NCI-H526 treated with DMSO at 0.1 percent for 48 hours (cell line): ENCODE data around the gene EPB41L5.
A peak's percentile ranks its signal among the peaks of the same experiment; 100 is the strongest.
"Not testable (repeated sequence)": the region's sequence is repeated elsewhere in the genome, so short reads cannot be mapped to it uniquely, and the experiment has no call there.

Experiments used
- DNase-seq: peaks from one replicate; lab custom pipeline; 2025; lab: John Stamatoyannopoulos, UW

EPB41L5 gene

GRCh38 chr2:120141300-120142069 lies 128.6 kb downstream of the EPB41L5 start:
- no peak for DNase-seq

GRCh38 chr2:120142528-120143219 lies 129.8 kb downstream of the EPB41L5 start:
- DNase-seq = no peak

GRCh38 chr2:120148229-120148628 lies 135.4 kb downstream of the EPB41L5 start:
- DNase-seq = no peak

- DNase-seq = no peak
Measured at GRCh38 chr2:120148669-120149068, 135.8 kb downstream of the EPB41L5 start.

DNA sequence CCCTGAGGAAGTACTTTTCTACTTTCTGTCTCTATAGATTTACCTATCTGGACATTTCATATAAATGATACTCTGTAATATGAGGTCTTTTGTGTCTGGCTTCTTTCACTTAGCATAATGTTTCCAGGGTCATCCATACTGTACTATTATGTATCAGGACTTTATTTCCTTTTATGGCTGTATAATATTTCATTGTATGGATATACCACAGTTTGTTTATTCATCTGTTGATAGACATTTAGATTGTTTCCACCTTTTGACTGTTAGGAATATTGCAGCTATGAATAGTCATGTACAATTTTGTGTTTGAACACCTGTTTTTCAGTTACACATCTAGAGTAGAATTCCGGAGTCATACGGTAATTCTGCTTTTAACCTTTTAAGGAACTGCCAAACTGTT lies 136.5 kb downstream of the EPB41L5 start:
- no peak for DNase-seq

- DNase-seq = no peak
Measured at GRCh38 chr2:120150040-120150482, 137.2 kb downstream of the EPB41L5 start.

DNA sequence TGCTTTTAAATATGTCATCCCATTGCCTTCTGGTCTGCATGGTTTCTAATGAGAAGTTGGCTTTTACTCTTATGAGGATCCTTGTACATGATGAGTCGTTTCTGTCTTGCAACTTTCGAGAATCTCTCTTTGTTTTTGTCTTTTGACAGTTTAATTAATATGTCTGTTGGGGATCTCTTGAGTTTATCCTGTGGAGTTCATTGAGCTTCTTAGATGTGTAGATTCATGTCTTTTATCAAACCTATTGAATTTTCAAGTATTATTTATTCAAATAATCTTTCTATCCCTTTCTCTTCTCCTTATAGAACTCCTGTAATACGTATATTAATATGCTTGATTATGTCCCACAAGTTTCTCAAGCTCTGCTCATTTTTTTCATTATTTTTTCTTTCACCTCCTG lies 142.4 kb downstream of the EPB41L5 start:
- no peak for DNase-seq

- not testable (repeated sequence) for DNase-seq
Measured at GRCh38 chr2:120158658-120159057, 145.8 kb downstream of the EPB41L5 start.

DNA sequence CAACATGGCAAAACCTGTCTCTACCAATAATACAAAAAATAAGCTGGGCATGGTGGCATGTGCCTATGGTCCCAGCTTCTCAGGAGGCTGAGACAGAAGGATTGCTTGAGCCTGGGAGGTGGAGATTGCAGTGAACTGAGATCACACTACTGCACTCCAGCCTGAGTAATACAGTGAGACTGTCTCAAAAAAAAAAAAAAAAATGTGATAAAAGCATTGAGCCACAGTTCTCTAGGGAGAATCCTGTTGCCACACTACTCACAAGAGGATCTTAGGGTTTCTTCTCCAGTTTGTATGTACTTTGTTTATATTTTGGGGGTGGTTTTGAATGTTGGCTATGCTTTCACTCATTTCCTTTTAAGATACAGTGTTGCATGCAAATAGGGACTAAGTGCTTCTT lies 148.3 kb downstream of the EPB41L5 start:
- no peak for DNase-seq

GRCh38 chr2:120162716-120163115 lies 149.8 kb downstream of the EPB41L5 start:
- DNase-seq = no peak

GRCh38 chr2:120167272-120167671 lies 154.4 kb downstream of the EPB41L5 start:
- no peak for DNase-seq

DNA sequence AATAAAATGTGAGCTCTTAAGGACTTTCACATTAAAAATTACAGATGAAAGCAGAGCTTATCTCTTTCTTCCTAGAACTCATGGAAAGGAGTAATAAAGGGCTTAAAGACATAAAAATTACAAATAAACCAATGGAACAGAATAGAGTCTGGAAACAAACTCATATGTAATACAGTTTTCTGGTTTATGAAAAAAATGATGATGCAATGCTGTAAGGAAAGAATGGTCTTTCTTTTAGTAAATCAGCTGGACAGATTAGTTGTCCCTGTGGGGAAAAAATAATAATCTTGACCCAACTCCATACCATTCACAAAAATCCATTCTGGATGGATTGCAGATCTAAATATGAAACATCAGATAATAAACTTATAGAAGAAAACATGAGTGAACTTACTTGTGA lies 156.1 kb downstream of the EPB41L5 start:
- DNase-seq = no peak

DNA sequence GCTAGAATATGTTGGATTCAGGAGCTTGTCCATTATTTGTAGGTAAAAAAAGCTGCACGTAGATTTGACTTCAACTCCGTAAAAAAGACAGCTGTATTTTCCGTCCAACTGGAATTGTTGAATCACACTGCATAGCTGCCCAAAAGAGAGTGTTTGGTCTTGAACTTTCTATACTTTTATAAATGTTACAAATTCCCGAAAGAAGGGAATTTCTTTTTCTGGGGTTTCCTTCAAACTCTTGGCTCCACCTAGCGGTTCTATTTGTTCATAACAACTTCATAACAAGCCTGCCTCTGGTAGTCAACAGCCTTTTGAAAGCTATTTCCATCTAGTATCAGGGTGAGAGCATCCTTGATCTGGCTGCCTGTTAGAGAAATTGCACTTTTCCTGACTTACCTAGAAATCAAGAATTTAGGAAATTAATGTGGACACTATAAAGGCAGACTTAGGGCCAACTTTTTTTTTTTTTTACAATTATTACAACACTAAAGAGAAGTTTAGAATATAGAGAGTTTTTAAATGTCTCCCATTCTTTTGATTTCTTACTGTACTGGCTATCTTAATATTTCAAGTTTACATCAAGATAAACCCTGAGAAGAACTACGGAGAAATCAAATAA lies 162.2 kb downstream of the EPB41L5 start:
- DNase-seq = peak; percentile 28

DNA sequence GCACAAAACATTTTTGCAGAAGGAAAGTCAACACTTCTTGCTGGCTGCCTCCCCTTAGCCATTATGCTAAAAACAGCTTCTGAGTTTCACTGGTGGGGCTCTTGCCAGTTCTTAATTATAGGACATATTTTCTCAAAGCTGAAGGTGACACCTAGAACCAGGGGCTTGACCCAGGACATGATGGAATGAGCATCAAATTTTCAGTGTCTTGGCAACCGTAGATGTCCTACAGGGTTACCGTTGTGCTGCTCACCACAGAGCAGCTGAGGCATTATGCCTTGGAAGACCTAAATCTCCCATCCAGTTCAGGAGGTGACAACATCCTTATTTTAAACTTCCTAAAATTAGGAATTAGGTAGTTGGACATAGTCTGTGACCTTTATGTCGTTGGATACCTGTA lies 163.6 kb downstream of the EPB41L5 start:
- DNase-seq = no peak

DNA sequence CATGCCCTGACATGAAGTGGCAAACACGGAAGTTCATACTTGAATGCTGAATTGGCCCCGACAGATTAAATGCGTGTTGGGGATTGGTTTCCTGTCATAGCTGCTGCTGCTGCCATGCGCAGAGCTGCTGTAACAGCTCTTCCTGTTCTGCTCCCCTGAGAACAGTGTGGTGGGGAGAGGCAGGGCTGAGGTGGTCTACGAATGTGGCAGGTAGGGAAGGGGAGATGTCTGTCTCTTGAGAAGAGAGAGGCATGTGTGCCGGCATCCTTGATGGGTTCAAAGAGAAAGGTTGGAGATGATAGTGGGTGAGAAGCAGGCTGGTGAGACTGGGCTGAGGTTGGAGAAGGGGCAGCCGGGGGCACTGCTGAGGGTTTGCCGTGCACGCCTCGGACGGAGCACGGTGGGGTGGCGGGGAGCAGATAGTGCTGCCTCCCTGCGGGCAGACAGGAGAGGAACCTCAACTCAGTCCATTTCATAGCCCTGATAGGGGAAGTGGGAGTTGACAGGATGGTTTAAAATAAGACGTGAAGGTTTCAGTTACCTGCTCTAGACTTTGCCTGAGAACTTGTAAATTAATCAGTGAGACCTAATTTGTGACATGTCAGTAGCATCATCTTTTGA lies 164.2 kb downstream of the EPB41L5 start:
- no peak for DNase-seq

- no peak for DNase-seq
Measured at GRCh38 chr2:120177973-120178372, 165.1 kb downstream of the EPB41L5 start.

DNA sequence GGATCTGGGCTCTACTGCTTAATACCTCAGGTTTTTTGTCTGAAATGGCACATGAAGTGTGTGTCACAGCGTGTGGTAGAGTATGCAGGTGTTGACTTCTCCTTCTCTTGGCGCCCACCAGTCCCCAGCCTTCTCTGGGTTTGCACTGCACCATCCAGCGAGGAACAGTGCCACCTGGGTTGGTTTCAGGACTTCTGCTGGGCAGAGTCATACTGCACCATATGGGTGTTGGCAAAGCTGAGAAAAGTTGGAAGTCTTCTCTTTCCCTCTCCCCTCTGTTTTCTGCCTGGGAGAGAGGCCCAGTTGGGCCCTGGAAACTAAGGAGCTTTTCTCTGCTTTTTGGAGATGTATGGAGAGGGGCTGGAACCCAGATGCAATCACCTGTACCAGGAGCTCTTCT lies 166.5 kb downstream of the EPB41L5 start:
- no peak for DNase-seq

GRCh38 chr2:120180066-120180465 lies 167.2 kb downstream of the EPB41L5 start:
- no peak for DNase-seq

GRCh38 chr2:120182019-120182560 lies 169.2 kb downstream of the EPB41L5 start:
- no peak for DNase-seq

DNA sequence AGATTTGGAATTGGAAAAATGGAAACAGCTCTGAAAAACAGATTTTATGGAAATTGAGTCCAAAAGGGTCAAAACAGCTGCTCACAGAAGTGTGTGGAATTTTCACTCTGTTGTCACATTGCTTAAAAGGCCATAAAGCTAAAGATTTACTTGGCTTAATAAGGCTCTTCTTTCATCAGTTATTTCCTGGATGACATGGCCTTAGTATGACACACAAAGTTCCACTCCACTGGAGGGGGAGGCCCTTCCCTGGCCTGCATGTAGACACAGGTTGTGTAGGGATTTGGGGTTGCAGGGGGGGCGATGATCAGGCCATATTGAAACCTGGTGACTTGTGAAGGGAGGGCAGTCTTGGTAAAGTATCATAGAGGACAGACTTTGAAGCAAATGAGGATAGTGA lies 176.3 kb downstream of the EPB41L5 start:
- DNase-seq = no peak

DNA sequence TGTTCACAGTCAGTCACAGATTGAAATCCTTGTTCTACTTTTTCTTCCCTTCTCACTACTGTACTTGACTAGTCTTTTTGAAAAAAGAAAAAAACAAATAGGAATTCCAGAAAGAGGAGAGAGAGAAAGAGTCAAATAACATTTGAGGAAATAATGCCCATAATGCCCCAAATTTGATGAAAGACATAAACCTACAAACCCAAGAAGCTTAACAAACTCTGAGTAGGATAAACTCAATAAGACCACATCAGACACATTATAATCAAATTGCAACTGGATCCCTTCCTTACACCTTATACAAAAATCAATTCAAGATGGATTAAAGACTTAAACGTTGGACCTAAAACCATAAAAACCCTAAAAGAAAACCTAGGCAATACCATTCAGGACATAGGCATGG lies 179.4 kb downstream of the EPB41L5 start:
- no peak for DNase-seq

DNA sequence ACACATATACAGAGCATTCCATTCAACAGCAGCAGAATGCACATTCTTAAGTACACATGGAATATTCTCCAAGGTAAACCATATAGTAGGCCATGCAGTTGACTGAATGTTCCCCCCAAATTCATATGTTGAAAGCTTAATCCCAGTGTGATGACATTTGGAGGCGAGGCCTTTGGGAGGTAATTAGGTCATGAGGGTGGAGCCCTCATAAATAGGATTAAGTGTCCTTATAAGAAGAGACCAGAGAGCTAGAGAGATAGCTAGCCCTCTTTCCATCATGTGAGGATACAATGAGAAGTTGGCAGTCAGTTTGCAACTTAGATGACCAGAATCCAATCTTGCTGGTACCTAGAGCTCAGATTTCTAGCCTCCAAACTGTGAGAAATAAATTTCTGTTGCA lies 182.7 kb downstream of the EPB41L5 start:
- DNase-seq = no peak
